Transverse colon (tissue), 1 donor: ENCODE data around the gene PTGER3.

Experiments
- EP300 ChIP-seq: sonication (generic); formaldehyde crosslinking; IDR thresholded peaks from one replicate; pipeline ENCODE4 v1.6.1; 2017; ENCODE audit warnings: antibody characterized with exemption, low read depth
- POLR2A ChIP-seq: fragments of 450-650 bp; IDR thresholded peaks from one replicate; pipeline ENCODE4 v1.6.1; 2016; ENCODE audit warnings: antibody characterized with exemption, mild to moderate bottlenecking, moderate library complexity

- no peak for TF ChIP-seq POLR2A
- no peak for TF ChIP-seq EP300
Observed at GRCh38 chr1:70990469-70991253, 57.0 kb downstream of the PTGER3 start.
